K562 (cell line): ENCODE results near the gene PDE6D. TPM values are rescaled to one million over a fixed set of nuclear protein-coding genes. Genes with fewer than 3 reads are reported as not detected.
A peak's percentile ranks its signal among the peaks of the same experiment; 100 is the strongest.

ENCODE experiments used
- CTCFL ChIP-seq: IDR thresholded peaks from 2 replicates; pipeline ENCODE4 v1.6.1; 2011; ENCODE audit warnings: borderline replicate concordance, low read depth, mild to moderate bottlenecking, moderate library complexity, low read length; ENCODE audit not compliant: insufficient read depth, poor library complexity, severe bottlenecking
- E2F1 ChIP-seq: sonication (generic); formaldehyde crosslinking; IDR thresholded peaks from 2 replicates; pipeline ENCODE4 v1.8.1; 2023; ENCODE audit warnings: mild to moderate bottlenecking, missing genetic modification reagents, moderate library complexity
- ETS2 ChIP-seq: IDR thresholded peaks from 2 replicates; pipeline ENCODE4 v1.6.1; 2016; ENCODE audit warnings: borderline replicate concordance, missing genetic modification characterization, mild to moderate bottlenecking, moderate library complexity, missing compliant biosample characterization; ENCODE audit not compliant: poor library complexity, severe bottlenecking
- GATA2 ChIP-seq: sonication (generic); formaldehyde crosslinking; IDR thresholded peaks from 2 replicates; pipeline ENCODE4 v1.4.0; 2020; ENCODE audit warnings: mild to moderate bottlenecking, missing genetic modification reagents
- HCFC1 ChIP-seq: IDR thresholded peaks from 2 replicates; pipeline ENCODE4 v1.6.1; 2012; ENCODE audit warnings: low read depth, low read length, improper control_type of control experiment
- HMGN3 ChIP-seq: IDR thresholded peaks from 2 replicates; pipeline ENCODE4 v1.6.1; 2011; ENCODE audit warnings: borderline replicate concordance, low read depth, mild to moderate bottlenecking, mixed read lengths, low read length; ENCODE audit not compliant: insufficient read length; ENCODE audit errors: extremely low read depth
- HNRNPL ChIP-seq: fragments of 200-400 bp; formaldehyde crosslinking; IDR thresholded peaks from 2 replicates; pipeline ENCODE4 v1.6.1; 2017; ENCODE audit warnings: low read depth, mild to moderate bottlenecking, low read length
- KAT7 ChIP-seq: sonication (generic); formaldehyde crosslinking; IDR thresholded peaks from 2 replicates; pipeline ENCODE4 v1.8.0; 2022; ENCODE audit warnings: missing genetic modification reagents, mild to moderate bottlenecking, borderline replicate concordance
- NFYB ChIP-seq: IDR thresholded peaks from 2 replicates; pipeline ENCODE4 v1.6.1; 2011; ENCODE audit warnings: mild to moderate bottlenecking, moderate library complexity; ENCODE audit not compliant: insufficient read length; ENCODE audit errors: extremely low read depth
- NONO ChIP-seq, 2 experiments: fragments of 200-400 bp in 1 of 2; fragments of 450-650 bp in 1 of 2; formaldehyde crosslinking in 1 of 2; IDR thresholded peaks; 2 replicates each; pipeline ENCODE4 v1.6.1; 2017; ENCODE audit warnings: low read depth in 2 of 2, mild to moderate bottlenecking in 2 of 2, moderate library complexity in 2 of 2, low read length in 1 of 2
- PHF20 ChIP-seq: fragments of 450-650 bp; IDR thresholded peaks from 2 replicates; pipeline ENCODE4 v1.6.1; 2018; ENCODE audit not compliant: partially characterized antibody
- POLR2B ChIP-seq: fragments of 450-650 bp; IDR thresholded peaks from 2 replicates; pipeline ENCODE4 v1.6.1; 2018; ENCODE audit warnings: low read depth; ENCODE audit not compliant: partially characterized antibody
- PRPF4 ChIP-seq: fragments of 200-400 bp; formaldehyde crosslinking; IDR thresholded peaks from one replicate; pipeline ENCODE4 v1.6.1; 2017; ENCODE audit warnings: low read length, low read depth, mild to moderate bottlenecking; ENCODE audit not compliant: insufficient read depth, poor library complexity, severe bottlenecking
- RBFOX2 ChIP-seq: fragments of 200-400 bp; formaldehyde crosslinking; IDR thresholded peaks from 2 replicates; pipeline ENCODE4 v1.6.1; 2017; ENCODE audit warnings: low read depth, mild to moderate bottlenecking, low read length, moderate library complexity
- SAFB ChIP-seq: fragments of 200-400 bp; formaldehyde crosslinking; IDR thresholded peaks from 2 replicates; pipeline ENCODE4 v1.6.1; 2017; ENCODE audit warnings: low read depth, low read length, borderline replicate concordance
- YBX1 ChIP-seq: fragments of 450-650 bp; IDR thresholded peaks from 2 replicates; pipeline ENCODE4 v1.7.1; 2016; ENCODE audit warnings: mild to moderate bottlenecking
- ZNF830 ChIP-seq: fragments of 250-450 bp; sonication (Bioruptor Pico); IDR thresholded peaks from 2 replicates; pipeline ENCODE4 v1.5.0; 2021; ENCODE audit warnings: mild to moderate bottlenecking
- polyA plus RNA-seq, 8 experiments: library from polyadenylated mRNA; depleted of rRNA in 4 of 8; stranded (reverse) in 5 of 8; unstranded in 3 of 8; fragments of >200 nt; fragmentation: Nextera tagmentation in 2 of 8; fragmentation: Illumina TruSeq in 1 of 8; extraction: Ambion mirVana in 2 of 8; extraction: Trizol in 1 of 8; gene quantifications; 2 replicates each; pipeline versions ENCODE4 v1.2.1 to v1.2.3, GENCODE V29; 2011 to 2014; ENCODE audit warnings: inconsistent platforms in 1 of 8, missing spikeins in 1 of 8
- total RNA-seq, 7 experiments: library from RNA; depleted of rRNA in 6 of 7; stranded (reverse); fragments of >200 nt in 6 of 7; fragmentation: Illumina TruSeq in 2 of 7; extraction: Trizol in 2 of 7; gene quantifications; 2 replicates each; pipeline versions ENCODE4 v1.2.1 to v1.2.3, GENCODE V29; 2011 to 2021; ENCODE audit warnings: low replicate concordance in 1 of 7
- TF ChIP-seq, protein P1 (sequence below): fragments of 250-450 bp; sonication (Bioruptor Pico); IDR thresholded peaks from 2 replicates; pipeline ENCODE4 v1.5.0; 2022; ENCODE audit warnings: mild to moderate bottlenecking
- TF ChIP-seq, protein P2 (sequence below): fragments of 200-800 bp; sonication (Bioruptor generic); IDR thresholded peaks from 2 replicates; pipeline ENCODE4 v1.6.1; 2017; ENCODE audit warnings: missing genetic modification characterization, missing compliant biosample characterization

The PDE6D gene
- total and polyA plus RNA-seq, 9 of the 15 experiments (the other 6 are each of a cell fraction or from before 2014, with no cell fraction given), result 0.65 to 11.6 (median 7.0) TPM

DNA sequence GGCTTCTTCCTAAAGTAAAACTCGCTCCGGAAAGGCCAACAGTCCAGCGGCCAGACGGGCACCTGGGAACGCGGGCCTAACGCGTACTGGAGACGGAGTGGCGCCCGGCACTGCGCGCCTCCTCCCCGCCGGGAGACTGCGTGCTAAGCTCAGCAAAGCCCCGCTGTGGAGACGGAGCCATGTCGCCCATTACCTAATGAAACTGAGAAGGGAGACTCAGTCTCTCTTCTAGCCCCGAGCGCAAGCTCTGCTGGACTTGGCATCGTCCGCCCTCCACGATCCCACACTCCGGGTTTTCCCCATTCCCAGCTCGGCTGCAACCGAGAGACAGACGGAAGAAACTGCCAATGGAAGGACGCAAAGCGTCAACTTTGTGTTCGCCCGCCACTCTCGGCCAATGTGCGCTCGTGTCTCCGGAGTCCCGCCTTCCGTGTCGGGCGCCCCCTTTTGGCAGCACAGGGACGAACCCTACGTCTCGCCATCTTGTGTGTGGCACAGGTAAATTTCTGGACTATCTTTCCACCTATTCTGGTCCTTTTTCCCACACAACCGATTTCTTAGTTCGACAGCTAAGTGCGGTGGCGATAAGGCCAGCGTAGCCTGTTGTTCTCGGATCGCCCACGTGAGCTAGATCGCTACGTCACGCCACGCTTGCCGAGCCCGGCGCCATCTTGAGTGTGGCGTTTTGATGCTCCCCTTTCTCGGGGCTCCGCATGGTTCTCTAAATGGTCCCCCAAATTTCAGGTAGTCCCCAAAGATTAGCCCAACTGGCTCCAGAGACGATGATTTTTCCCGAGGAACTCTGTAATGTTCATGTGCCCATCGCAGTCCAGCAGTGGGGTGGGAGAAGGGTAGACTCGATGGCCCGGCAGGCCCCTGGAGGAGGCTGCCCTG is 74.1 kb downstream of the PDE6D start (continued):
- TF ChIP-seq KAT7 (CRISPR knock-in tag), result peak; percentile 86; the same call in 1 of the 2 replicates
- TF ChIP-seq, protein P1, sequence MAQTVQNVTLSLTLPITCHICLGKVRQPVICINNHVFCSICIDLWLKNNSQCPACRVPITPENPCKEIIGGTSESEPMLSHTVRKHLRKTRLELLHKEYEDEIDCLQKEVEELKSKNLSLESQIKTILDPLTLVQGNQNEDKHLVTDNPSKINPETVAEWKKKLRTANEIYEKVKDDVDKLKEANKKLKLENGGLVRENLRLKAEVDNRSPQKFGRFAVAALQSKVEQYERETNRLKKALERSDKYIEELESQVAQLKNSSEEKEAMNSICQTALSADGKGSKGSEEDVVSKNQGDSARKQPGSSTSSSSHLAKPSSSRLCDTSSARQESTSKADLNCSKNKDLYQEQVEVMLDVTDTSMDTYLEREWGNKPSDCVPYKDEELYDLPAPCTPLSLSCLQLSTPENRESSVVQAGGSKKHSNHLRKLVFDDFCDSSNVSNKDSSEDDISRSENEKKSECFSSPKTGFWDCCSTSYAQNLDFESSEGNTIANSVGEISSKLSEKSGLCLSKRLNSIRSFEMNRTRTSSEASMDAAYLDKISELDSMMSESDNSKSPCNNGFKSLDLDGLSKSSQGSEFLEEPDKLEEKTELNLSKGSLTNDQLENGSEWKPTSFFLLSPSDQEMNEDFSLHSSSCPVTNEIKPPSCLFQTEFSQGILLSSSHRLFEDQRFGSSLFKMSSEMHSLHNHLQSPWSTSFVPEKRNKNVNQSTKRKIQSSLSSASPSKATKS, result no peak
- TF ChIP-seq PHF20, result no peak
- no peak for TF ChIP-seq ETS2
- TF ChIP-seq, protein P2, sequence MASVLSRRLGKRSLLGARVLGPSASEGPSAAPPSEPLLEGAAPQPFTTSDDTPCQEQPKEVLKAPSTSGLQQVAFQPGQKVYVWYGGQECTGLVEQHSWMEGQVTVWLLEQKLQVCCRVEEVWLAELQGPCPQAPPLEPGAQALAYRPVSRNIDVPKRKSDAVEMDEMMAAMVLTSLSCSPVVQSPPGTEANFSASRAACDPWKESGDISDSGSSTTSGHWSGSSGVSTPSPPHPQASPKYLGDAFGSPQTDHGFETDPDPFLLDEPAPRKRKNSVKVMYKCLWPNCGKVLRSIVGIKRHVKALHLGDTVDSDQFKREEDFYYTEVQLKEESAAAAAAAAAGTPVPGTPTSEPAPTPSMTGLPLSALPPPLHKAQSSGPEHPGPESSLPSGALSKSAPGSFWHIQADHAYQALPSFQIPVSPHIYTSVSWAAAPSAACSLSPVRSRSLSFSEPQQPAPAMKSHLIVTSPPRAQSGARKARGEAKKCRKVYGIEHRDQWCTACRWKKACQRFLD (CRISPR knock-in tag), result peak; percentile 12; the same call in 1 of the 2 replicates
- no peak for TF ChIP-seq PRPF4
- TF ChIP-seq POLR2B, result peak; percentile 43
- TF ChIP-seq ZNF830, result no peak
- TF ChIP-seq GATA2, result no peak
- TF ChIP-seq CTCFL, result peak; percentile 100
- no peak for TF ChIP-seq NONO (IDR thresholded peaks at IDR 0.05; ENCODE audit: low read depth in 2 of 2, low read length in 1 of 2)
- TF ChIP-seq HNRNPL, result peak; percentile 17; the same call in 1 of the 2 replicates
- TF ChIP-seq E2F1 (CRISPR knock-in tag), result peak; percentile 86
- peak; percentile 95 for TF ChIP-seq HCFC1
- peak; percentile 81 for TF ChIP-seq RBFOX2
- peak; percentile 2 for TF ChIP-seq HMGN3
- no peak for TF ChIP-seq YBX1
- TF ChIP-seq NFYB, result peak; percentile 89
- TF ChIP-seq SAFB, result no peak
